Panc1 (cell line): ENCODE data around the gene SARNP. TPM values are rescaled to one million over a fixed set of nuclear protein-coding genes. Genes with fewer than 3 reads are reported as not detected.

ENCODE experiments used
- ATAC-seq: fragments of 200-7000 bp; cut with Tn5 transposase; 2 replicates; pipeline ENCODE4 v1.9.1; 2020; ENCODE audit warnings: mild to moderate bottlenecking, moderate library complexity
- BruUV-seq: library from RNA; stranded (reverse); fragments of 400-500 nt; replicated peaks from 2 replicates; lab custom pipeline; 2021; lab: Mats Ljungman, UMichigan
- CTCF ChIA-PET: fragments of 300-600 bp; sonication (Branson Sonifier 250); formaldehyde crosslinking; loops from one replicate; lab custom pipeline; 2022; ENCODE audit warnings: antibody characterized with exemption; lab: Charles Lee
- POLR2A ChIA-PET: fragments of 300-600 bp; sonication (Branson Sonifier 250); formaldehyde crosslinking; loops from one replicate; lab custom pipeline; 2022; ENCODE audit warnings: antibody characterized with exemption; lab: Charles Lee
- DNase-seq: peaks from one replicate; pipeline ENCODE4 v3.0.0-alpha.2; 2010; ENCODE audit warnings: low read depth, low spot score
- H3K27ac ChIP-seq: 2 replicates; pipeline ENCODE4 v1.5.1; 2011; ENCODE audit warnings: mild to moderate bottlenecking, low read length, inconsistent platforms
- H3K27me3 ChIP-seq: fragments of 200-500 bp; sonication (Bioruptor generic); 2 replicates; pipeline ENCODE4 v1.6.0; 2014; ENCODE audit warnings: low read length, inconsistent platforms; ENCODE audit not compliant: control insufficient read depth, insufficient read depth
- H3K36me3 ChIP-seq: fragments of 200-500 bp; sonication (Bioruptor generic); 2 replicates; pipeline ENCODE4 v1.5.1; 2014; ENCODE audit warnings: inconsistent platforms, mild to moderate bottlenecking, low read length, moderate library complexity; ENCODE audit not compliant: control insufficient read depth, insufficient read depth
- H3K4me1 ChIP-seq: 2 replicates; pipeline ENCODE4 v1.5.1; 2011; ENCODE audit warnings: inconsistent platforms, mild to moderate bottlenecking, low read length, moderate library complexity; ENCODE audit not compliant: control insufficient read depth, insufficient read depth
- H3K4me3 ChIP-seq, 2 experiments: 2 replicates each; pipeline ENCODE4 v1.5.1; 2011 to 2012; ENCODE audit warnings: low read depth in 2 of 2, low read length in 2 of 2, mild to moderate bottlenecking in 2 of 2, inconsistent platforms in 1 of 2, moderate library complexity in 1 of 2
- H3K9me3 ChIP-seq: fragments of 200-500 bp; sonication (Bioruptor generic); 2 replicates; pipeline ENCODE4 v1.5.1; 2014; ENCODE audit warnings: low read depth, mild to moderate bottlenecking, inconsistent platforms, low read length, moderate library complexity; ENCODE audit not compliant: control insufficient read depth, insufficient read depth
- POLR2AphosphoS5 ChIP-seq: IDR thresholded peaks from 2 replicates; pipeline ENCODE4 v1.6.1; 2012; ENCODE audit warnings: mild to moderate bottlenecking, low read depth, low read length, moderate library complexity
- SIN3A ChIP-seq: IDR thresholded peaks from 2 replicates; pipeline ENCODE4 v1.6.1; 2012; ENCODE audit warnings: low read depth, mild to moderate bottlenecking, low read length, moderate library complexity, borderline replicate concordance; ENCODE audit not compliant: insufficient read depth
- TCF7L2 ChIP-seq: IDR thresholded peaks from 2 replicates; pipeline ENCODE4 v1.6.1; 2011; ENCODE audit warnings: mild to moderate bottlenecking, low read depth, low read length, inconsistent platforms
- in situ Hi-C: cut with HindIII; loops from 2 replicates; pipeline ENCODE4 v1.10.0; 2016; ENCODE audit warnings: low sequenced_read_pairs, low pct_unique_long_range_greater_than_20kb
- intact Hi-C: fragments of 100-400 bp; cut with micrococcal nuclease; formaldehyde crosslinking; loops from one replicate; pipeline ENCODE4 v1.10.0; 2022; ENCODE audit not compliant: unreplicated experiment
- total RNA-seq: library from RNA; stranded (reverse); gene quantifications from one replicate; pipeline ENCODE4 v1.2.1, GENCODE V29; 2021; ENCODE audit not compliant: unreplicated experiment
- TF ChIP-seq, protein P1 (sequence below), 2 experiments: IDR thresholded peaks; 2 replicates each; pipeline ENCODE4 v1.6.1; 2011 to 2012; ENCODE audit warnings: low read depth in 2 of 2, control low read depth in 1 of 2, low read length in 1 of 2, mild to moderate bottlenecking in 1 of 2, moderate library complexity in 1 of 2; ENCODE audit not compliant: insufficient read depth in 1 of 2
- TF ChIP-seq, protein P2 (sequence below): fragments of 450-650 bp; IDR thresholded peaks from 2 replicates; pipeline ENCODE4 v1.5.1; 2017; ENCODE audit warnings: mild to moderate bottlenecking

SARNP gene
- total RNA-seq, 1 experiment from 2014 or later: 69.3 TPM

DNA sequence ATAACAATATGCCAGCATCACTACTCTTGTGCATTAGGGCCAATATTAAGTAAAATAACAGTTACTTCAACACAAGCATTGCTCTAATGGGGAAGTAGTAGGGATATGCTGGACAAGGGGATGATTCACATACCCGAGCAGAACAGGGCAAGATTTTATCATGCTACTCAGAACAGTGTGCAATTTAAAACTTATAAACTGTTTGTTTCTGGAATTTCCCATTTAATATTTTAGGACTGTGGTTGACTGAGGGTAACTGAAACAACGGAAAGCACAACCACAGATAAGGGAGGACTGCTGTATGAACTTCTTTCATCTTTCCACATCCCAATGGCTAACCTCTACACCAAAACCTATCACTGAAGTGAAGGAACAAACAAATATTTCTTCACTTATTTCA, 36.8 kb downstream of the SARNP start:
- no peaks in the 10 kb centered on the region for H3K4me1 ChIP-seq
- TF ChIP-seq, protein P1, sequence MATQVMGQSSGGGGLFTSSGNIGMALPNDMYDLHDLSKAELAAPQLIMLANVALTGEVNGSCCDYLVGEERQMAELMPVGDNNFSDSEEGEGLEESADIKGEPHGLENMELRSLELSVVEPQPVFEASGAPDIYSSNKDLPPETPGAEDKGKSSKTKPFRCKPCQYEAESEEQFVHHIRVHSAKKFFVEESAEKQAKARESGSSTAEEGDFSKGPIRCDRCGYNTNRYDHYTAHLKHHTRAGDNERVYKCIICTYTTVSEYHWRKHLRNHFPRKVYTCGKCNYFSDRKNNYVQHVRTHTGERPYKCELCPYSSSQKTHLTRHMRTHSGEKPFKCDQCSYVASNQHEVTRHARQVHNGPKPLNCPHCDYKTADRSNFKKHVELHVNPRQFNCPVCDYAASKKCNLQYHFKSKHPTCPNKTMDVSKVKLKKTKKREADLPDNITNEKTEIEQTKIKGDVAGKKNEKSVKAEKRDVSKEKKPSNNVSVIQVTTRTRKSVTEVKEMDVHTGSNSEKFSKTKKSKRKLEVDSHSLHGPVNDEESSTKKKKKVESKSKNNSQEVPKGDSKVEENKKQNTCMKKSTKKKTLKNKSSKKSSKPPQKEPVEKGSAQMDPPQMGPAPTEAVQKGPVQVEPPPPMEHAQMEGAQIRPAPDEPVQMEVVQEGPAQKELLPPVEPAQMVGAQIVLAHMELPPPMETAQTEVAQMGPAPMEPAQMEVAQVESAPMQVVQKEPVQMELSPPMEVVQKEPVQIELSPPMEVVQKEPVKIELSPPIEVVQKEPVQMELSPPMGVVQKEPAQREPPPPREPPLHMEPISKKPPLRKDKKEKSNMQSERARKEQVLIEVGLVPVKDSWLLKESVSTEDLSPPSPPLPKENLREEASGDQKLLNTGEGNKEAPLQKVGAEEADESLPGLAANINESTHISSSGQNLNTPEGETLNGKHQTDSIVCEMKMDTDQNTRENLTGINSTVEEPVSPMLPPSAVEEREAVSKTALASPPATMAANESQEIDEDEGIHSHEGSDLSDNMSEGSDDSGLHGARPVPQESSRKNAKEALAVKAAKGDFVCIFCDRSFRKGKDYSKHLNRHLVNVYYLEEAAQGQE (IDR thresholded peaks at IDR 0.05; ENCODE audit: insufficient read depth in 1 of 2, low read depth in 2 of 2, low read length in 1 of 2): no peak
- TF ChIP-seq POLR2AphosphoS5 (no peak), SIN3A (no peak), TCF7L2 (no peak)
- TF ChIP-seq, protein P2, sequence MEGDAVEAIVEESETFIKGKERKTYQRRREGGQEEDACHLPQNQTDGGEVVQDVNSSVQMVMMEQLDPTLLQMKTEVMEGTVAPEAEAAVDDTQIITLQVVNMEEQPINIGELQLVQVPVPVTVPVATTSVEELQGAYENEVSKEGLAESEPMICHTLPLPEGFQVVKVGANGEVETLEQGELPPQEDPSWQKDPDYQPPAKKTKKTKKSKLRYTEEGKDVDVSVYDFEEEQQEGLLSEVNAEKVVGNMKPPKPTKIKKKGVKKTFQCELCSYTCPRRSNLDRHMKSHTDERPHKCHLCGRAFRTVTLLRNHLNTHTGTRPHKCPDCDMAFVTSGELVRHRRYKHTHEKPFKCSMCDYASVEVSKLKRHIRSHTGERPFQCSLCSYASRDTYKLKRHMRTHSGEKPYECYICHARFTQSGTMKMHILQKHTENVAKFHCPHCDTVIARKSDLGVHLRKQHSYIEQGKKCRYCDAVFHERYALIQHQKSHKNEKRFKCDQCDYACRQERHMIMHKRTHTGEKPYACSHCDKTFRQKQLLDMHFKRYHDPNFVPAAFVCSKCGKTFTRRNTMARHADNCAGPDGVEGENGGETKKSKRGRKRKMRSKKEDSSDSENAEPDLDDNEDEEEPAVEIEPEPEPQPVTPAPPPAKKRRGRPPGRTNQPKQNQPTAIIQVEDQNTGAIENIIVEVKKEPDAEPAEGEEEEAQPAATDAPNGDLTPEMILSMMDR: no peak
- in situ Hi-C loops (no loop called here), intact Hi-C loops (no loop called here)
- H3K9me3 ChIP-seq: no peaks in the 10 kb centered on the region
- no peak for DNase-seq
- H3K27me3 ChIP-seq: no peaks in the 10 kb centered on the region
- peaks cover 33% of the 10 kb centered on the region for H3K36me3 ChIP-seq
- ChIA-PET POLR2A (no interaction called here), CTCF (no interaction called here)
- ATAC-seq: no peak
- H3K27ac ChIP-seq: no peak overlapping the region
- no TSS peak for BruUV-seq
- H3K4me3 ChIP-seq: no peak overlapping the region

DNA sequence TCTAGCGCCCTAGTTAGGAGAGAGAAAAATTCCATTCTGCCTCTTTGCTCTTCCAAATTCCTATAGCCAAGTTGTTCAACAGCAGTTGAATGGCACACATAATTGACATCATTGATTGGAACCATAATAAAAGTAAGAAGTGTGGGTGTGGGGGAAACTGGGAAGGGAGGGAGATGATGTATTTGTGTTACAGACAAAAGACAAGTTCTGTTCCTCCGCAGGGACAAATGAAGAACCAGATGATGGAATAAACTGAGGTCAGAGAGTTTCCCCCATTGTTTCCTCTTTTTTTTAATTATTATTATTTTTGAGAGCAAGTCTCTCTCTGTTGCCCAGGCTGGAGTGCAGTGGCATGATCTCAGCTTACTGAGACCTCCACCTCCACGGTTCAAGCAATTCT, 39.7 kb downstream of the SARNP start:
- no peak overlapping the region for H3K4me3 ChIP-seq
- H3K4me1 ChIP-seq: no peaks in the 10 kb centered on the region
- TF ChIP-seq, protein P1 (IDR thresholded peaks at IDR 0.05; ENCODE audit: insufficient read depth in 1 of 2, low read depth in 2 of 2, low read length in 1 of 2): no peak
- TF ChIP-seq SIN3A (no peak), POLR2AphosphoS5 (no peak)
- no peak overlapping the region for H3K27ac ChIP-seq
- POLR2A ChIA-PET: no interaction called here
- H3K27me3 ChIP-seq: no peaks in the 10 kb centered on the region
- no TSS peak for BruUV-seq
- in situ Hi-C loops: no loop called here
- CTCF ChIA-PET: no interaction called here
- no peak for DNase-seq
- intact Hi-C loops: no loop called here
- peaks cover 26% of the 10 kb centered on the region; the same call in 1 of the 2 replicates for H3K36me3 ChIP-seq
- ATAC-seq: no peak
- H3K9me3 ChIP-seq: no peaks in the 10 kb centered on the region
